Smooth muscle cell (in vitro differentiated cells): ENCODE results near the gene KCNMA1. TPM values are rescaled to one million over a fixed set of nuclear protein-coding genes. Genes with fewer than 3 reads are reported as not detected.

Experiments
- DNase-seq: peaks from one replicate; lab custom pipeline; 2025; ENCODE audit not compliant: unreplicated experiment; lab: John Stamatoyannopoulos, UW
- H2AFZ ChIP-seq: fragments of 200-600 bp; sonication (generic); 2 replicates; pipeline ENCODE4 v1.6.0; 2016; ENCODE audit warnings: antibody characterized with exemption, low read depth, mild to moderate bottlenecking
- H3F3A ChIP-seq: fragments of 200-600 bp; sonication (generic); 2 replicates; pipeline ENCODE4 v1.6.0; 2017; ENCODE audit warnings: antibody characterized with exemption, low read depth
- H3K27ac ChIP-seq: fragments of 200-600 bp; sonication (generic); 2 replicates; pipeline ENCODE4 v1.5.1; 2016; ENCODE audit warnings: low read depth, mild to moderate bottlenecking
- H3K27me3 ChIP-seq: fragments of 200-600 bp; sonication (generic); 2 replicates; pipeline ENCODE4 v1.6.1; 2016; ENCODE audit warnings: low read depth, mild to moderate bottlenecking
- H3K36me3 ChIP-seq: fragments of 200-600 bp; sonication (generic); 2 replicates; pipeline ENCODE4 v1.5.1; 2016; ENCODE audit warnings: low read depth
- H3K4me1 ChIP-seq: fragments of 200-600 bp; sonication (generic); 2 replicates; pipeline ENCODE4 v1.5.1; 2016; ENCODE audit warnings: low read depth
- H3K4me2 ChIP-seq: fragments of 200-600 bp; sonication (generic); 2 replicates; pipeline ENCODE4 v1.6.0; 2016; ENCODE audit warnings: mild to moderate bottlenecking
- H3K4me3 ChIP-seq: fragments of 200-600 bp; sonication (generic); 2 replicates; pipeline ENCODE4 v1.5.1; 2016; ENCODE audit warnings: mild to moderate bottlenecking
- H3K79me2 ChIP-seq: fragments of 200-600 bp; sonication (generic); 2 replicates; pipeline ENCODE4 v1.6.0; 2016; ENCODE audit warnings: low read depth, mild to moderate bottlenecking
- H3K9ac ChIP-seq: fragments of 200-600 bp; sonication (generic); 2 replicates; pipeline ENCODE4 v1.6.0; 2016; ENCODE audit warnings: low read depth
- H3K9me3 ChIP-seq: fragments of 200-600 bp; sonication (generic); replicated peaks from 2 replicates; pipeline ENCODE4 v1.5.1; 2016; ENCODE audit warnings: low read depth
- H4K20me1 ChIP-seq: fragments of 200-600 bp; sonication (generic); 2 replicates; pipeline ENCODE4 v1.6.0; 2016; ENCODE audit warnings: low read depth
- WGBS: methylation state at CpG from one replicate; pipeline ENCODE4 v1.1.7; 2016; ENCODE audit warnings: low lambda C conversion rate; 5-methylcytosine and 5-hydroxymethylcytosine counted together
- polyA plus RNA-seq: library from polyadenylated mRNA; unstranded; fragments of >200 nt; fragmentation: Nextera tagmentation; extraction: Ambion mirVana; gene quantifications from 2 replicates; pipeline ENCODE4 v1.2.1, GENCODE V29; 2016
- total RNA-seq: library from RNA; depleted of rRNA; stranded (reverse); fragments of >200 nt; gene quantifications from 2 replicates; pipeline ENCODE4 v1.2.3, GENCODE V29; 2014
- TF ChIP-seq, protein P1 (sequence below): fragments of 200-600 bp; sonication (generic); IDR thresholded peaks from 2 replicates; pipeline ENCODE4 v1.5.1; 2017; ENCODE audit warnings: borderline replicate concordance, mild to moderate bottlenecking, antibody characterized with exemption; ENCODE audit not compliant: insufficient read depth, poor library complexity, severe bottlenecking

The KCNMA1 gene
- total and polyA plus RNA-seq, 2 experiments from 2014 or later: 9.1 to 23.4 TPM

DNA sequence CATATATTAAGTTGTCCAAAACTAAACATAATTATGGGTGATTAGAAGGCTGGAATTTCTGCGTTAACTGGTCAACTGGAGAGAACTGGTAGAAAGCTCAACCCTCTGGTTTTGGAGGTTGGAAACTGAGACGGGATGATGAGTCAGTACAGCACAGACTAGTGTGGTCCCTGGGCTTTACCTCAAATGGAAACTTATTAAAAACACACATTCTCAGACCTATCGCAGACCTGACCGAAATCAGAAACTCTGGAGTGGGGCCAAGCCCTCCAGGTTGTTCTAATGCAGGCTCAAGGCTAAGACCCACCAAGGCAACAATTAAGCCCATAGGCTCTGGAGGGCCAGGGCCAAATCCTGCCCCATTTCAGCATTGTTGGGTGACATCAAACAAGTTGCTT, 136.9 kb downstream of the KCNMA1 start:
- no peaks in the 10 kb centered on the region for H3K9me3 ChIP-seq
- no peaks in the 10 kb centered on the region for H3K79me2 ChIP-seq
- no peaks in the 10 kb centered on the region for H4K20me1 ChIP-seq
- TF ChIP-seq, protein P1, sequence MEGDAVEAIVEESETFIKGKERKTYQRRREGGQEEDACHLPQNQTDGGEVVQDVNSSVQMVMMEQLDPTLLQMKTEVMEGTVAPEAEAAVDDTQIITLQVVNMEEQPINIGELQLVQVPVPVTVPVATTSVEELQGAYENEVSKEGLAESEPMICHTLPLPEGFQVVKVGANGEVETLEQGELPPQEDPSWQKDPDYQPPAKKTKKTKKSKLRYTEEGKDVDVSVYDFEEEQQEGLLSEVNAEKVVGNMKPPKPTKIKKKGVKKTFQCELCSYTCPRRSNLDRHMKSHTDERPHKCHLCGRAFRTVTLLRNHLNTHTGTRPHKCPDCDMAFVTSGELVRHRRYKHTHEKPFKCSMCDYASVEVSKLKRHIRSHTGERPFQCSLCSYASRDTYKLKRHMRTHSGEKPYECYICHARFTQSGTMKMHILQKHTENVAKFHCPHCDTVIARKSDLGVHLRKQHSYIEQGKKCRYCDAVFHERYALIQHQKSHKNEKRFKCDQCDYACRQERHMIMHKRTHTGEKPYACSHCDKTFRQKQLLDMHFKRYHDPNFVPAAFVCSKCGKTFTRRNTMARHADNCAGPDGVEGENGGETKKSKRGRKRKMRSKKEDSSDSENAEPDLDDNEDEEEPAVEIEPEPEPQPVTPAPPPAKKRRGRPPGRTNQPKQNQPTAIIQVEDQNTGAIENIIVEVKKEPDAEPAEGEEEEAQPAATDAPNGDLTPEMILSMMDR: no peak
- H2AFZ ChIP-seq: no peak overlapping the region
- H3K27me3 ChIP-seq: no peaks in the 10 kb centered on the region
- H3K4me3 ChIP-seq: no peak overlapping the region
- peak overlapping the region; percentile 99 for H3K27ac ChIP-seq
- no peaks in the 10 kb centered on the region for H3K36me3 ChIP-seq
- 43% methylated on average over 4 of the region's 4 CpGs for WGBS
- H3K4me1 ChIP-seq: peaks cover 24% of the 10 kb centered on the region
- no peak for DNase-seq
- no peaks in the 10 kb centered on the region for H3F3A ChIP-seq
- peak overlapping the region; percentile 94 for H3K9ac ChIP-seq
- H3K4me2 ChIP-seq: peak overlapping the region; percentile 82

GRCh38 chr10:77498829-77499228, 138.8 kb downstream of the KCNMA1 start:
- H3K4me1 ChIP-seq: peaks cover 12% of the 10 kb centered on the region
- H3K4me2 ChIP-seq: no peak overlapping the region
- H3K27ac ChIP-seq: no peak overlapping the region
- no peaks in the 10 kb centered on the region for H3K36me3 ChIP-seq
- no peak overlapping the region for H3K9ac ChIP-seq
- no peaks in the 10 kb centered on the region for H3K27me3 ChIP-seq
- H2AFZ ChIP-seq: no peak overlapping the region
- H3K79me2 ChIP-seq: no peaks in the 10 kb centered on the region
- no peaks in the 10 kb centered on the region for H3F3A ChIP-seq
- no peaks in the 10 kb centered on the region for H4K20me1 ChIP-seq
- DNase-seq: no peak
- H3K9me3 ChIP-seq: no peaks in the 10 kb centered on the region
- no peak overlapping the region for H3K4me3 ChIP-seq
- TF ChIP-seq, protein P1: no peak
- WGBS: 90% methylated on average over 2 of the region's 2 CpGs

- H3K9me3 ChIP-seq: no peaks in the 10 kb centered on the region
- H3K27me3 ChIP-seq: no peaks in the 10 kb centered on the region
- no peak overlapping the region for H2AFZ ChIP-seq
- WGBS: 93% methylated on average over 1 of the region's 1 CpG
- no peak overlapping the region for H3K27ac ChIP-seq
- H3K9ac ChIP-seq: no peak overlapping the region
- no peak for DNase-seq
- H3K4me2 ChIP-seq: no peak overlapping the region
- H3K79me2 ChIP-seq: no peaks in the 10 kb centered on the region
- no peaks in the 10 kb centered on the region for H4K20me1 ChIP-seq
- H3F3A ChIP-seq: no peaks in the 10 kb centered on the region
- peaks cover 12% of the 10 kb centered on the region for H3K4me1 ChIP-seq
- H3K4me3 ChIP-seq: no peak overlapping the region
- TF ChIP-seq, protein P1: no peak
- H3K36me3 ChIP-seq: no peaks in the 10 kb centered on the region
Observed at GRCh38 chr10:77498210-77498609, 139.4 kb downstream of the KCNMA1 start.

- no peak for DNase-seq
- H3K9ac ChIP-seq: no peak overlapping the region
- H3K27ac ChIP-seq: no peak overlapping the region
- H4K20me1 ChIP-seq: no peaks in the 10 kb centered on the region
- H3K4me1 ChIP-seq: peaks cover 12% of the 10 kb centered on the region
- H3K4me3 ChIP-seq: no peak overlapping the region
- H3K27me3 ChIP-seq: no peaks in the 10 kb centered on the region
- H3K9me3 ChIP-seq: no peaks in the 10 kb centered on the region
- no peaks in the 10 kb centered on the region for H3F3A ChIP-seq
- no peaks in the 10 kb centered on the region for H3K79me2 ChIP-seq
- H2AFZ ChIP-seq: no peak overlapping the region
- TF ChIP-seq, protein P1: no peak
- no peak overlapping the region for H3K4me2 ChIP-seq
- no peaks in the 10 kb centered on the region for H3K36me3 ChIP-seq
Observed at GRCh38 chr10:77497748-77498147, 139.9 kb downstream of the KCNMA1 start.
